Mesendoderm (in vitro differentiated cells): ENCODE data around the gene LIPE.
"Not testable (repeated sequence)": the region's sequence is repeated elsewhere in the genome, so short reads cannot be mapped to it uniquely, and the experiment has no call there.

Experiments used
- DNase-seq: peaks from one replicate; pipeline ENCODE4 v3.0.0; 2013
- H2AK5ac ChIP-seq: 2 replicates; pipeline ENCODE4 v1.6.1; 2013; ENCODE audit warnings: low read length, inconsistent platforms
- H2BK120ac ChIP-seq: 2 replicates; pipeline ENCODE4 v1.6.1; 2013; ENCODE audit warnings: low read depth, mild to moderate bottlenecking, low read length, moderate library complexity, mixed read lengths
- H2BK15ac ChIP-seq: replicated peaks from 2 replicates; pipeline ENCODE4 v1.6.1; 2013; ENCODE audit warnings: low read depth, mild to moderate bottlenecking, moderate library complexity
- H2BK5ac ChIP-seq: 2 replicates; pipeline ENCODE4 v1.6.1; 2013; ENCODE audit warnings: low read length, inconsistent platforms
- H3K18ac ChIP-seq: 2 replicates; pipeline ENCODE4 v1.6.1; 2013; ENCODE audit warnings: mild to moderate bottlenecking, low read length, mixed read lengths
- H3K23ac ChIP-seq: one replicate; pipeline ENCODE4 v1.6.1; 2013; ENCODE audit warnings: low read length
- H3K27ac ChIP-seq: 2 replicates; pipeline ENCODE4 v1.5.1; 2013; ENCODE audit warnings: low read depth, mild to moderate bottlenecking, inconsistent platforms, low read length, moderate library complexity
- H3K27me3 ChIP-seq: 2 replicates; pipeline ENCODE4 v1.6.1; 2013; ENCODE audit warnings: low read length, control low read depth, mild to moderate bottlenecking, inconsistent platforms; ENCODE audit not compliant: insufficient read depth, poor library complexity
- H3K36me3 ChIP-seq: 2 replicates; pipeline ENCODE4 v1.6.1; 2013; ENCODE audit warnings: low read length, inconsistent platforms; ENCODE audit not compliant: control insufficient read depth, insufficient read depth
- H3K4ac ChIP-seq: one replicate; pipeline ENCODE4 v1.6.1; 2013; ENCODE audit warnings: low read depth, mild to moderate bottlenecking, low read length, moderate library complexity
- H3K4me1 ChIP-seq: 2 replicates; pipeline ENCODE4 v1.6.1; 2013; ENCODE audit warnings: low read depth, low read length, inconsistent platforms; ENCODE audit not compliant: control insufficient read depth
- H3K4me2 ChIP-seq: 2 replicates; pipeline ENCODE4 v1.6.1; 2013; ENCODE audit warnings: low read length
- H3K4me3 ChIP-seq: 2 replicates; pipeline ENCODE4 v1.5.1; 2013; ENCODE audit warnings: mild to moderate bottlenecking, low read length
- H3K56ac ChIP-seq: one replicate; pipeline ENCODE4 v1.6.1; 2013; ENCODE audit warnings: low read length
- H3K79me1 ChIP-seq: 2 replicates; pipeline ENCODE4 v1.6.1; 2013; ENCODE audit warnings: low read length, inconsistent platforms
- H3K79me2 ChIP-seq: 2 replicates; pipeline ENCODE4 v1.6.1; 2013; ENCODE audit warnings: mild to moderate bottlenecking, low read length; ENCODE audit not compliant: control insufficient read depth, insufficient read depth
- H3K9ac ChIP-seq: 2 replicates; pipeline ENCODE4 v1.6.1; 2013; ENCODE audit warnings: low read length, inconsistent platforms
- H4K5ac ChIP-seq: one replicate; pipeline ENCODE4 v1.6.1; 2013; ENCODE audit warnings: low read length
- H4K8ac ChIP-seq: one replicate; pipeline ENCODE4 v1.6.1; 2013; ENCODE audit warnings: low read depth, mild to moderate bottlenecking, control low read depth, low read length, moderate library complexity
- WGBS: extraction: QIAGEN DNeasy Blood & Tissue Kit; methylation state at CpG from one replicate; pipeline ENCODE4 v1.1.7; 2013; ENCODE audit warnings: low lambda C conversion rate, missing lambda C conversion rate; ENCODE audit not compliant: insufficient coverage; ENCODE audit errors: extremely low coverage; 5-methylcytosine and 5-hydroxymethylcytosine counted together

The LIPE gene

GRCh38 chr19:42452590-42452989 lies 25.4 kb upstream of the LIPE start:
- no peak overlapping the region for H3K9ac ChIP-seq
- no peak for DNase-seq
- H3K4me2 ChIP-seq, result no peak overlapping the region
- no peak overlapping the region for H3K27ac ChIP-seq
- H3K79me1 ChIP-seq, result no peaks in the 10 kb centered on the region
- no peak overlapping the region for H2BK120ac ChIP-seq
- no peak overlapping the region for H4K8ac ChIP-seq
- H3K4me1 ChIP-seq, result peaks cover 6% of the 10 kb centered on the region
- no peak overlapping the region for H2BK15ac ChIP-seq
- H2BK5ac ChIP-seq, result no peak overlapping the region
- no peak overlapping the region for H3K4me3 ChIP-seq
- peak overlapping the region; percentile 18 for H3K56ac ChIP-seq
- no peaks in the 10 kb centered on the region for H3K36me3 ChIP-seq
- no peaks in the 10 kb centered on the region for H3K27me3 ChIP-seq
- no peak overlapping the region for H3K4ac ChIP-seq
- no peaks in the 10 kb centered on the region for H3K79me2 ChIP-seq
- H3K18ac ChIP-seq, result no peak overlapping the region
- no peak overlapping the region for H3K23ac ChIP-seq
- H2AK5ac ChIP-seq, result no peak overlapping the region
- no CpG with 5 or more reads among the region's 4 CpGs for WGBS
- H4K5ac ChIP-seq, result no peak overlapping the region

DNA sequence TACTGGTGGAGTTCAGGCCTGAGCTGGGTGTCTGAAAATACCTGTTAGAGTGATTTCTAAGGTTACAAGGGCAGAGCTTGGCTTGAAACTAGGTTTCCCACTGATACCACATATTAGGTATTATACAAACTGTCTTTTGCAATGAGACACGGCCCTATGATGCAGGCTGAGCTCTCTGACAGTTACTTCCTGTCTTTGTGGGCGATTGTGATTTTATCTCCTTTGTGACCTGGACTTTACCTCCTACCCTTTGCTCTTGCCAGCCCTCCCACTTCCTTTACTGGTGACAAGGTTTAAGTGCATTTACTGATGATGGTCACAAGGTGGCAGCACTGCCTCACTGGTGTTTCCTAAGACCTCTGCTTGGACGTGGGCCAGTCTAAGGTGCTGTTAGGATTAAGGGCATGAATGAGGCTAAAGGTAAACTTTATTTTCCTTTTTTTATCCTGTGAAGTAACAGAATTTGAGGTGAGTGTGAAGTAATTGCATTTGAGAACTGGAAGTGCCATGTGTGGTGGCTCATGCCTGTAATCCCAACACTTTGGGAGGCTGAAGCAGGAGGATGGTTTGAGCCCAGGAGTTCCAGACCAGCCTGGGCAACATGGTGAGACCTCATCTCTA lies 23.2 kb upstream of the LIPE start:
- H3K4me1 ChIP-seq, result peaks cover 6% of the 10 kb centered on the region
- H2BK120ac ChIP-seq, result no peak overlapping the region
- DNase-seq, result peak; percentile 95
- no peaks in the 10 kb centered on the region for H3K36me3 ChIP-seq
- H3K9ac ChIP-seq, result peak overlapping the region; percentile 32
- H2AK5ac ChIP-seq, result no peak overlapping the region
- H3K79me1 ChIP-seq, result no peaks in the 10 kb centered on the region
- no CpG with 5 or more reads among the region's 3 CpGs for WGBS
- no peak overlapping the region for H3K27ac ChIP-seq
- no peaks in the 10 kb centered on the region for H3K79me2 ChIP-seq
- peak overlapping the region; percentile 65 for H3K56ac ChIP-seq
- no peak overlapping the region for H3K4ac ChIP-seq
- peak overlapping the region; percentile 77 for H2BK5ac ChIP-seq
- no peak overlapping the region for H2BK15ac ChIP-seq
- H4K8ac ChIP-seq, result no peak overlapping the region
- no peak overlapping the region for H3K18ac ChIP-seq
- no peak overlapping the region for H3K23ac ChIP-seq
- H4K5ac ChIP-seq, result no peak overlapping the region
- H3K4me2 ChIP-seq, result no peak overlapping the region
- no peak overlapping the region for H3K4me3 ChIP-seq
- H3K27me3 ChIP-seq, result no peaks in the 10 kb centered on the region

GRCh38 chr19:42448306-42448705 lies 21.1 kb upstream of the LIPE start:
- not testable (repeated sequence) for H3K18ac ChIP-seq, H3K36me3 ChIP-seq, H3K27me3 ChIP-seq, H3K79me2 ChIP-seq, H4K8ac ChIP-seq, H3K56ac ChIP-seq, H3K4me3 ChIP-seq, H2BK120ac ChIP-seq, H4K5ac ChIP-seq, H2AK5ac ChIP-seq, H2BK15ac ChIP-seq, H3K79me1 ChIP-seq, DNase-seq, H3K27ac ChIP-seq, H3K4ac ChIP-seq, H2BK5ac ChIP-seq, H3K23ac ChIP-seq, H3K4me1 ChIP-seq, H3K4me2 ChIP-seq, H3K9ac ChIP-seq
- no CpG with 5 or more reads among the region's 5 CpGs for WGBS

GRCh38 chr19:42445948-42446347 lies 18.8 kb upstream of the LIPE start:
- H3K9ac ChIP-seq, result no peak overlapping the region
- WGBS, result no CpG with 5 or more reads among the region's 7 CpGs
- no peaks in the 10 kb centered on the region for H3K79me2 ChIP-seq
- H4K5ac ChIP-seq, result no peak overlapping the region
- no peak overlapping the region for H3K23ac ChIP-seq
- no peaks in the 10 kb centered on the region for H3K27me3 ChIP-seq
- no peak overlapping the region for H2AK5ac ChIP-seq
- no peak overlapping the region for H2BK5ac ChIP-seq
- H3K18ac ChIP-seq, result no peak overlapping the region
- H2BK120ac ChIP-seq, result no peak overlapping the region
- H3K56ac ChIP-seq, result no peak overlapping the region
- no peak overlapping the region for H4K8ac ChIP-seq
- no peak for DNase-seq
- H3K27ac ChIP-seq, result no peak overlapping the region
- H3K4ac ChIP-seq, result no peak overlapping the region
- peaks cover 9% of the 10 kb centered on the region for H3K4me1 ChIP-seq
- H3K36me3 ChIP-seq, result no peaks in the 10 kb centered on the region
- no peak overlapping the region for H3K4me2 ChIP-seq
- H3K79me1 ChIP-seq, result no peaks in the 10 kb centered on the region
- H2BK15ac ChIP-seq, result no peak overlapping the region
- no peak overlapping the region for H3K4me3 ChIP-seq

GRCh38 chr19:42443944-42444398 lies 16.8 kb upstream of the LIPE start:
- H3K4me2 ChIP-seq, result no peak overlapping the region
- H2BK15ac ChIP-seq, result no peak overlapping the region
- no peak overlapping the region for H3K9ac ChIP-seq
- no peaks in the 10 kb centered on the region for H3K27me3 ChIP-seq
- no peak overlapping the region for H3K27ac ChIP-seq
- no peaks in the 10 kb centered on the region for H3K36me3 ChIP-seq
- no peak overlapping the region for H3K4ac ChIP-seq
- no peak overlapping the region for H2BK120ac ChIP-seq
- no peak overlapping the region for H2BK5ac ChIP-seq
- peaks cover 2% of the 10 kb centered on the region for H3K4me1 ChIP-seq
- H3K79me2 ChIP-seq, result no peaks in the 10 kb centered on the region
- no peak overlapping the region for H3K23ac ChIP-seq
- no peak overlapping the region for H4K5ac ChIP-seq
- H3K79me1 ChIP-seq, result no peaks in the 10 kb centered on the region
- no peak overlapping the region for H3K18ac ChIP-seq
- no peak overlapping the region for H3K56ac ChIP-seq
- DNase-seq, result no peak
- no peak overlapping the region for H3K4me3 ChIP-seq
- no CpG with 5 or more reads among the region's 4 CpGs for WGBS
- no peak overlapping the region for H2AK5ac ChIP-seq
- H4K8ac ChIP-seq, result no peak overlapping the region

GRCh38 chr19:42442833-42443232 lies 15.6 kb upstream of the LIPE start, which contains the start of gene CXCL17:
Gene CXCL17 (minus strand): TSS chr19:42442946. CDS start chr19:42442832, 114 bp downstream.
- no peak within 1 kb of the TSS for H3K4me3 ChIP-seq
- H3K18ac ChIP-seq, result no peak within 1 kb of the TSS
- no peak within 1 kb of the TSS for H4K8ac ChIP-seq
- H2BK15ac ChIP-seq, result no peak within 1 kb of the TSS
- no peak within 1 kb of the TSS for H2BK120ac ChIP-seq
- H3K36me3 ChIP-seq, result no peaks in the 10 kb centered on the region
- H3K4me1 ChIP-seq, result peaks cover 2% of the 10 kb centered on the region
- H3K27me3 ChIP-seq, result no peaks in the 10 kb centered on the region
- H3K4ac ChIP-seq, result no peak within 1 kb of the TSS
- H3K27ac ChIP-seq, result no peak within 1 kb of the TSS
- H3K56ac ChIP-seq, result no peak within 1 kb of the TSS
- H2BK5ac ChIP-seq, result no peak within 1 kb of the TSS
- WGBS, result no CpG with 5 or more reads among the region's 7 CpGs
- H3K4me2 ChIP-seq, result no peak within 1 kb of the TSS
- H2AK5ac ChIP-seq, result no peak within 1 kb of the TSS
- H3K79me1 ChIP-seq, result no peaks in the 10 kb centered on the region
- DNase-seq, result no peak
- H3K9ac ChIP-seq, result no peak within 1 kb of the TSS
- no peak within 1 kb of the TSS for H4K5ac ChIP-seq
- H3K23ac ChIP-seq, result no peak within 1 kb of the TSS
- H3K79me2 ChIP-seq, result no peaks in the 10 kb centered on the region
